GM18868 (cell line): ENCODE data around the gene SCRN3.
"Not testable (repeated sequence)": the region's sequence is repeated elsewhere in the genome, so short reads cannot be mapped to it uniquely, and the experiment has no call there.

Experiments
- ATAC-seq: cut with Tn5 transposase; IDR thresholded peaks from one replicate; pipeline ENCODE4 v1.9.1; 2021; ENCODE audit warnings: mild to moderate bottlenecking, moderate library complexity; ENCODE audit not compliant: unreplicated experiment

The SCRN3 gene

GRCh38 chr2:174395284-174395968, at the start of gene SCRN3:
SCRN3 (plus strand) TSS chr2:174395730; CDS start chr2:174398284, 2,554 bp downstream.
- peak; percentile 91 for ATAC-seq

GRCh38 chr2:174350018-174350417, 45.5 kb upstream of the SCRN3 start:
- ATAC-seq = no peak

- no peak for ATAC-seq
These were observed 44.8 kb upstream of the SCRN3 start for GRCh38 chr2:174350593-174351181.

GRCh38 chr2:174353004-174353403, 42.5 kb upstream of the SCRN3 start:
- ATAC-seq = no peak

- ATAC-seq = no peak
These were observed 39.2 kb upstream of the SCRN3 start for GRCh38 chr2:174356347-174356746.

- not testable (repeated sequence) for ATAC-seq
These were observed 35.9 kb upstream of the SCRN3 start for GRCh38 chr2:174359663-174360062.

GRCh38 chr2:174362949-174363348, 32.6 kb upstream of the SCRN3 start:
- ATAC-seq = no peak

- ATAC-seq = not testable (repeated sequence)
These were observed 31.9 kb upstream of the SCRN3 start for GRCh38 chr2:174363492-174364225.

- ATAC-seq = no peak
These were observed 30.9 kb upstream of the SCRN3 start for GRCh38 chr2:174364628-174365027.

GRCh38 chr2:174365571-174365970, 30.0 kb upstream of the SCRN3 start:
- ATAC-seq = no peak

GRCh38 chr2:174368691-174369090, 26.8 kb upstream of the SCRN3 start:
- no peak for ATAC-seq

GRCh38 chr2:174376967-174377366, 18.6 kb upstream of the SCRN3 start:
- ATAC-seq = no peak

GRCh38 chr2:174383796-174384195, 11.7 kb upstream of the SCRN3 start:
- ATAC-seq = no peak

GRCh38 chr2:174385201-174385600, 10.3 kb upstream of the SCRN3 start:
- ATAC-seq = no peak

GRCh38 chr2:174388706-174389105, 6.8 kb upstream of the SCRN3 start:
- ATAC-seq = not testable (repeated sequence)

GRCh38 chr2:174389542-174389941, 6.0 kb upstream of the SCRN3 start:
- no peak for ATAC-seq

GRCh38 chr2:174390303-174390702, 5.2 kb upstream of the SCRN3 start:
- not testable (repeated sequence) for ATAC-seq

GRCh38 chr2:174392706-174393105, 2.8 kb upstream of the SCRN3 start:
- ATAC-seq = no peak

GRCh38 chr2:174395969-174396630, 570 bp downstream of the SCRN3 start:
- peak; percentile 33 for ATAC-seq

GRCh38 chr2:174397773-174398172, 2.2 kb downstream of the SCRN3 start:
- ATAC-seq = no peak

GRCh38 chr2:174399171-174399570, 3.6 kb downstream of the SCRN3 start:
- no peak for ATAC-seq
